ENCODE measurements around the gene PPP1R1C.
"Not testable (repeated sequence)": the region's sequence is repeated elsewhere in the genome, so short reads cannot be mapped to it uniquely, and the experiment has no call there.

Gene PPP1R1C

DNA sequence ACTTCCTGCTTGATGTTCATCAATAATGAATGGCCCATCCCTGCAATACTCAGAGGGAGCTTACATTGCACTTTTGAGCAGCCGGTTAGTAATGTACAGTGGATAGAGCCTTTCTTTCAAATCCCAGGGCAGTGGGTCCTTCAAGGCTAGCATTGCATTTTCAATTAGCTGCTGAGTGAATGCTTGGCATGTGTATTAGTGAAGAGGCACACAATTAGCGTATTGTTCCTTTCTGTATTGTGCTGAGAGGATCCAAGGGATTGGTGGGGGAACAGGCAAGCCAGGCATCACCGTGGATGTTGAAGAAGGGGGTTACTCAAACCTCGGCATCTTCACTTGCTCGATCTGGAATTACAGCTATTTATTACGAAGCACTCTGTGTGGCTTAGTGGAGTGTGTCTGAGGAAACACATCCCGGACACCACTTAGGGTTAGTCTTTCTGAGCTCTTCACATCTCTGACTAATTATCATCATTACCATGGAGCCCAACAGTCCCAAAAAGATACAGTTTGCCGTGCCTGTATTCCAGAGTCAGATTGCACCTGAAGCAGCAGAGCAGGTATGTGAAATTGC lies at the start of gene PPP1R1C:
TSS of gene PPP1R1C (plus strand) at position 222 of the 574 bp plus-strand sequence. CDS start at position 480, 258 bp downstream.
- DNase-seq (ENCODE audit: low read depth), result no peak

DNA sequence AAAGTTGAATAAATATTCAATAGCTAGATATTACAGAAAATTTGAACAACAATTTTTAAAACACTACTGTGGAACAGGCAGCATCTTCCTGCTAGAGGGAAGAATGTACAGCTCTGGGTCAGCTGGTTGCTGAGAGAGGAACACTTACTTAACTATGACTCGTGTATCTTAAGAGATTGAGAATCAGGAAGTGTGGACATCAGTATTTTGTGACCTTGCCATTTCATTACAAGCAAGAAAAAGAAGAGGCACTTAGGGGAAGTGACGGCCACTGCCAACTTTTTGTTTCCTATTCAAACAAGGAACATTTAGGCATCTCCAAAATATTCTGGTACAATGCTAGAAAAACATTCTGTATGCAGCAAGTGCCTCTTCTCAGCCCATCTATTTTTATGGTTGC lies 48.2 kb upstream of the PPP1R1C start:
- DNase-seq (ENCODE audit: low read depth), result no peak

- DNase-seq (ENCODE audit: low read depth), result no peak
These were observed 42.1 kb upstream of the PPP1R1C start for GRCh38 chr2:181943411-181944124.

DNA sequence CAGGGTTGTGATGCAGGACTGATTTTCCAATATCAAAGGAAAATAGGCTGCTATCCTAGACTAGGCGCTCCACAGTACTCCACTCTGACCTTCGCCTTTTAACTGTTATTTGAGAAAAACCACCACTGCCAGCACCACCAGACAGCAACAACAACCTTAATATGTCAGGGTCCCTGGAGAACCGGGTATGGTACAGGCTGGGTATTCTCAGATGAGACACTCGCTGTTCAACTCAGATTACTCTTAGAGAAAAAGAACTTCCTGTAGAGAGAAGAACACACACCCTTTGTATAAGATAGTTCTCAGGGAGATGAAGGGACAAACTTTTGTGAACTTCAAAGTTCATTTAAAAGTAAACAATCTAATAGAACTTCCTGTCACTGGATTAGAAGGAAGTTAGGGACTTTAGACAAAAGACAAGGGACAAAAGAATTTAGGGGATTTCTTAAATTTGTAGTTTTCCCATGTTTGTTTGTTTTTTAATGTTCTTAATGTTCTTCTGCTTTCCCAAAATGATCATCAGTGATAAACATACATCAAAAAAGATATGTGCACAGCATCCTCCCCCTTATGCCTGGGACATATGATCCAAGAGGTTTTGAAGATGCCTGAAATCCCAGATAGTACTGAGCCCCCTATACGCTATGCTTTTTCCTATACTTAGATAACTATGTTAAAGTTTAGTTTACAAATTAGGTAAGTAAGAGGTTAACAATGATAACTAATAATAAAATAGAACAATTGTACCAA lies 41.3 kb upstream of the PPP1R1C start:
- DNase-seq (ENCODE audit: low read depth), result no peak

DNA sequence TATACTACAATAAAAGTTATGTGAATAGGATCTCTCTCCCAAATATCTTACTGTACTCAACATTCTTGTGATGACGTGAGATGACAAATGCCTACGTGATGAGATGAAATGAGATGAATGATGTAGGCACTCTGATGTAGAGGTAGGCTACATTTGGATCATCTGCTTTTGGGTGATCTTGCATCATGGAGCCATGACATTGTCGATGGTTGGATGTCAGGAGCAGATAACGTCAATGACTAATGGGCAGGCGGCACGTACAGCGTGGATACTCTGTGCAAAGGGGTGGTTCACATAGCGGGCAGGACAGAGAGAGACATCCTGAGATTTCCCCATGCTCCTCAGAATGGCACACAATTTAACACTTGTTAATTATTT lies 40.8 kb upstream of the PPP1R1C start:
- DNase-seq (ENCODE audit: low read depth), result no peak

- no peak for DNase-seq (ENCODE audit: low read depth)
These were observed 39.1 kb upstream of the PPP1R1C start for GRCh38 chr2:181946444-181947127.

DNA sequence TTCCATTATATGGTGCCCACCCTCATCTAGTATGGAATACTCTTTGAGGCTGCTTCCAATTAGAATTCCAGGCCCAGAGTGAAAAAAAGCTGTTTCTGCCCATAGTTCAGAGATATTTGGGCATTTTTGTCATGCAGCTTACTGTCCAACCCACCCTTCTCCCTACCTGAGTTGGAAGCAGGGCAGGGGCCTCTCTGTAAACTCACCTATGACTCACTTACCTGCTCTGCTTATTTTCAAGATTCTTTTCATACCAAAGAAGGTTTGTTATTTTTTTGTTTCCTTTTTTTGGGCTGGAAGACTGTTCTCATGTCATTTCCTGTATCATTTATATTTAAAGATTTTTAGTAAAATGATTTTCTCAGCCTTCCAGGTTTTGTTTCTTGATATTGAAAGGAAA lies 38.4 kb upstream of the PPP1R1C start:
- no peak for DNase-seq (ENCODE audit: low read depth)

DNA sequence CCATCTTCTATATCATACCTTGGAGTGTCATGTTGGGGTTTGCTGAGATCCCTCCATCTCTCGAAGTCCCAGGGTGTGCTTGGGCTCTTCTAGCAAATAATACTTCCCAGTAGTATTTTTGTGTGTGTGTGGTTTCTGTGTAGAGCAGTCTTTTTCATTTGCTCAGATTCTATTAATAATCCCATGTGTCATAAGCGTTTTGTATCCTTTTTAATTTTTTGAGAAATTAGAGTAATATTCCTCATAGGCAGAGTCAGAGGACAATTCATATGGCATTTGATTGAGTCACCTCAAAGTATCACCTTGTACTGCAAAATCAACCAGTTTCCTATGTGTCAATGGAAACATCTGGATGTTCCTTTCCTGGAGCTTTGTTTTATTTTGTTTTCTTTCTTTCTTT lies 37.4 kb upstream of the PPP1R1C start:
- no peak for DNase-seq (ENCODE audit: low read depth)

DNA sequence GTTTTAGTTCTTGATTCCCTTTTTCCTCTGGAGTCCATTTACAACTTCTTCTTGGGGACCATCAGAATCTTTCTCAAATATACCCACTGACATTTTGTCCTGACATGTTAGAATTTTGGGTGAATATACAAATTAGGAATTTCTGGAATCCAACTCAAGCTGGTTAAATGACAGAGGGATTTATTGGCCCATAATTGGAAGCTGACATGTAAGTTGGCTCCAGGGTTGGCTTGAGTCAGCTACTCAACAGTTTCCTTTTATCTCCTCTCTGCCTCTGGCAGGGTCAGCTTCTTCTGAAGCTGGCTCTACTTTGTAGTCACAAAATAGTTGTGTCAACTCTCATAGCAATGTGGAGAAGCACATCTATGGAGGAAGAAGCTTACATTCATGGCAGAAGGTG lies 36.6 kb upstream of the PPP1R1C start:
- DNase-seq (ENCODE audit: low read depth), result no peak

DNA sequence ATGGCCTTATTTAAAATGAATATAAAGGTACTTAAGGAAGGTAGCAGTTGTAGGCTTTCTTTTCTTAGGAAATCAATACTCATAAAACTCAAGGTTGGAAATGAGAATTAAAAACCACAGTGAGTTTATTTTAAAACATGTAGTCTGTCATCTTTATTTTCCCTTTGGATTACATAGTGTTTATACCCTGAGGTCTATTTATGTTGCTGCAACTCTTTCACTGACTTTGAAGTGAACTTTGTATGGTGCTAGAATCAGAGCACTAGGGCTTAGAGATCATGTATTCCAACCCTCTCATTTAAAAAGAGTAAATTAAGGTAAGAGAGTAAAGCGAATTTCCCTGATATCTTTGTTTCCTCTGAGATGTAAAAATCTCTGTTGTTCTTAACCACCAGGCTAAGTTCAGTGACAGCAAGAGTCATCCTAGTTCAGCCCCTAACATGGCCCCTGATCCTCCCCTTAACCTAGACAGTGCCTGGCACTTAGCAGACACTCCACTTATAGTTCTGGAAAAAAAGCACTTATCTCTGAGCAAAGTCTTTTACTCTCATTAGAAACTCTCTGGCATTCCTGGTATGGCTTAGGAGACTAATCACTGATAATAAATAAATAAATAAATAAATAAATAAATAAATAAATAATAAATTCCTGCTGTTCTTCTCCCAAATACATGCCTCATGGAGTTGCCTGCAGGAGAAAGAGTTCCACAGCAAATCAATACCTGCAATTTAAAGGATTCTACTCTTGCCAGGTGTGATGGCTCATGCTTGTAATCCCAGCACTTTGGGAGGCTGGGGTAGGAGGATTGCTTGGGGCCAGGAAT lies 33.0 kb upstream of the PPP1R1C start:
- DNase-seq (ENCODE audit: low read depth), result no peak

DNA sequence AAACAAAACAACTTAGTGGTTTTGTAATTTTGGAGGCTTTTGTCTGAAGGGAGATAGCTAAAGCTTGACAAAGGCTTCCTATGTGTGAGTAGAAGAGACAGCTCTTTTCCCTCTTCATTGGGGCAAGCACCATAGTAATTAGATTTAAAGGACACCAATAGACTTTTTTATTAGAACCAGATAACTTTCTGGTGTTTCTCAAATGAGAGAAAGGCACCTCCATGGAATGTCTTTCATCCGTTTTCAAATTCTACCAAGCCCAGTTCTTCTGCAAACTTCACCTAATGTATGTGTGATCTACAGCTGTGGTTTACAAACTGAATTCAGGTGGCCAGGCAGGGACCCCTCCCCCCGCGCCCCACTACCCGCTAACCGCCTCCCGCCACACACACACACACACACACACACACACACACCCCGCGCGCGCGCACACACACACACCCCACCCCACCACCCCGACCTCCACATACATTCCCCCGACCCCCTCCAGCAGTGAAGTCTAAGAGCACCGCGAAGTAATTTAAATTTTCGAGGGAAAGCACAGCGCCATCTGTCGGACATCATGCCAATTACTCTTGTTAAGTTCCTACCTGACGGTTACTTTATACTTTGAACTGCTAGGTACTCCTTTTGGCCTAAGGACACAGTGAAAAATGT lies 31.6 kb upstream of the PPP1R1C start:
- peak; percentile 36 for DNase-seq (ENCODE audit: low read depth)

DNA sequence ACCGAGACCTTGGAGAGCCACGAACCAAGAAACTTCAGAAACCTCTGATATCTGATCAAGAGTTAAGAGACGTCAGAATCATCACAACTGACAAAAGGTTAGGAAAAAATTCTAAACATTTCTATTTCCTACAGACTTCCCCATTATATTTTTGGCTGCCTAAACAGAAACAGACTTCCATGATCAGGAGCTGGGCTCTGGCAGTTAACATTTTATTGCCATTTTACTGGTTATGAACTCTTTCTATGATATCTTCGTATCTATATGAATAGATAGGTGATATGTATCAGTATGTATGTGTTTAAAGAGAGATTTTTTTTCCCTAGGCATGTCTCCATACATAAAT lies 31.1 kb upstream of the PPP1R1C start:
- no peak for DNase-seq (ENCODE audit: low read depth)

GRCh38 chr2:181955010-181955409 lies 30.6 kb upstream of the PPP1R1C start:
- DNase-seq (ENCODE audit: low read depth), result no peak

DNA sequence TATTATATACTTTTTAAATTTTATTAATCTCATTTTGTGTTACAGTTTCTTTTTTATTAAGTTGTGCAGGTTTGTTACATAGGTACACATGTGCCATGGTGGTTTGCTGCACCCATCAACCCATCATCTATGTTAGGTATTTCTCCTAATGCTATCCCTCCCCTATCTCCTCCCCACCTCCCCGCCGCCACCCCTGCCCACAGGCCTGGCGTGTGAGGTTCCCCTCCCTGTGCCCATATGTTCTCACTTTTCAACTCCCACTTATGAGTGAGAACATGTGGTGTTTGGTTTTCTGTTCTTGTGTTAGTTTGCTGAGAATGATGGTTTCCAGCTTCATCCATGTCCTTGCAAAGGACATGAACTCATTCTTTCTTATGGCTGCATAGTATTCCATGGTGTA lies 29.8 kb upstream of the PPP1R1C start:
- not testable (repeated sequence) for DNase-seq (ENCODE audit: low read depth)

DNA sequence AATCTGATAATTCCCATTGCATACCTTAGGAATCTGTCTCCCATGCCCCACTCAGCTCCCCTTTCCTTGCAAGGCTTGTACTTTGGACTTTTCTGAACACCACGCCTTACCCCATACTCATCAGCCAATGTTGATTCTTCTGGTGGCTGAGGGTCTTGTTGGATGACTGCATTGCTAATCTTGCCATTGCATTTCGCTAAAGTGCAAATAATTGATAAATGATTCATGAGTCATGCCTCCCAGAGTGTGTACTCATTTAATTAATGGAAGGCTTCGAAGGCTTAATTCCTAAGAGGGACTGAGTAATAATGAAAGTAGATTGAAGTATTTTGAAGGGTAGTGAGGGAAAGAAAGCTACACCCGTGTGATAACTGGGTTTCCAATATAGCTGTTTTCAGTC lies 28.0 kb upstream of the PPP1R1C start:
- DNase-seq (ENCODE audit: low read depth), result no peak

- DNase-seq (ENCODE audit: low read depth), result no peak
These were observed 26.9 kb upstream of the PPP1R1C start for GRCh38 chr2:181958726-181959125.

DNA sequence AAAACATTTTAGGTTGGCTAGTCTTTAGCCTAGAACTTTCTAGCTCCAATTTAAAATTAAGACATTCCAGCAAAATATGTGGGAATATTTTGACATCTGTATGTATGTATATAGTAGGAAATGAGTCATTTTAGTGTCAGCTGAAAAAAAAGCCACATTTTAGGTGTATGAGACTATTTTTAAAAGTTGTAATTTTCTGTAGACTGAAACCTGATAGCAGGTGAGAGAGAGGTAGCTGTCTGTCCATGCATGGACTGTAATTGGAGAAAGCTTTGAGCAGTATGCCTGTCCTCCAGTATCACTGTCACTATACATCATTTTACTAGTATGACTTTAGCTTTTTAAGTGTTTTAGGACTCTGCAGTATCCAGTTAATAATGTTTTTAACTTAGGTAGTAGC lies 26.1 kb upstream of the PPP1R1C start:
- no peak for DNase-seq (ENCODE audit: low read depth)

GRCh38 chr2:181961167-181961566 lies 24.5 kb upstream of the PPP1R1C start:
- not testable (repeated sequence) for DNase-seq (ENCODE audit: low read depth)

GRCh38 chr2:181962142-181962541 lies 23.5 kb upstream of the PPP1R1C start:
- DNase-seq (ENCODE audit: low read depth), result no peak

GRCh38 chr2:181970160-181970794 lies 15.4 kb upstream of the PPP1R1C start:
- no peak for DNase-seq (ENCODE audit: low read depth)

DNA sequence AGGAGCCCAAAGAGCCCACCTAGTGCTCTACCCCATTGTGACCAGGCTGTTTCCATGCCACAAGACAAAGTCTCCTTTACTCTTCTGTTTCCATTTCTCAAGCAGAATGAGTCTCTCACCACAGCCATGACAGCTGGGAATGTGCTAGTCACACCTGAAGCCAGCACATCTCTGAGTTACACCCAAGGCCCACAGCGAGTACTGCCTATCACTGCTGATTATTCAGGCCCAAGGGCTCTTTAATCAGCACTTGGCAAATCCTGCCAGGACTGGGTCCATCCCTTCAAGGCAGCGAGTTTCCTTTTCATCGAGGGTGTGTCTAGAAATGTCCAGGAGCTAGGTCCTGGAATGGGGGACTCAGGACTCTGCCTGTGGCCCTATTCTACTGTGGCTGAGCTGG lies 14.6 kb upstream of the PPP1R1C start:
- no peak for DNase-seq (ENCODE audit: low read depth)
